CD4-positive, alpha-beta T cell treated with Interleukin-15 for 4 hours (primary cell): ENCODE measurements around the gene OMP.

Source experiments
- DNase-seq: peaks from one replicate; pipeline ENCODE4 v3.0.0-alpha.2; 2020; ENCODE audit warnings: low spot score

OMP gene

GRCh38 chr11:77140231-77140851, 37.7 kb downstream of the OMP start:
- DNase-seq, result no peak

GRCh38 chr11:77141034-77141433, 38.4 kb downstream of the OMP start:
- no peak for DNase-seq

- no peak for DNase-seq
These were observed 38.8 kb downstream of the OMP start for GRCh38 chr11:77141475-77141874.

- DNase-seq, result peak; percentile 13
These were observed 39.7 kb downstream of the OMP start for GRCh38 chr11:77142091-77142975.

- no peak for DNase-seq
These were observed 40.9 kb downstream of the OMP start for GRCh38 chr11:77143405-77144020.

- no peak for DNase-seq
These were observed 41.7 kb downstream of the OMP start for GRCh38 chr11:77144196-77144856.

GRCh38 chr11:77144857-77145428, 42.3 kb downstream of the OMP start:
- DNase-seq, result no peak

GRCh38 chr11:77146261-77147035, 43.8 kb downstream of the OMP start:
- DNase-seq, result no peak

GRCh38 chr11:77147036-77147315, 44.3 kb downstream of the OMP start:
- DNase-seq, result no peak

GRCh38 chr11:77147668-77148321, 45.2 kb downstream of the OMP start:
- DNase-seq, result peak; percentile 18

GRCh38 chr11:77148963-77149715, 46.5 kb downstream of the OMP start:
- no peak for DNase-seq

GRCh38 chr11:77149716-77150392, 47.2 kb downstream of the OMP start:
- DNase-seq, result no peak

GRCh38 chr11:77150836-77151235, 48.2 kb downstream of the OMP start:
- DNase-seq, result no peak

GRCh38 chr11:77151804-77152509, 49.3 kb downstream of the OMP start:
- DNase-seq, result peak; percentile 19

- no peak for DNase-seq
These were observed 50.2 kb downstream of the OMP start for GRCh38 chr11:77152846-77153245.
